Ovary (tissue), 9 donors: ENCODE measurements around the gene PIEZO1. TPM values are rescaled to one million over a fixed set of nuclear protein-coding genes. Genes with fewer than 3 reads are reported as not detected.

Experiments
- DNase-seq, 5 donors: peaks; one replicate each; pipeline ENCODE4 v3.0.0-alpha.2; 2019 to 2020
- H3K27ac ChIP-seq, 2 donors: fragments of 200-600 bp; one replicate each; pipeline versions ENCODE4 v1.5.1 to v1.8.0; 2019 to 2022
- H3K27me3 ChIP-seq: fragments of 200-600 bp; one replicate; pipeline ENCODE4 v1.8.0; 2022
- H3K36me3 ChIP-seq: fragments of 200-600 bp; sonication (generic); one replicate; pipeline ENCODE4 v1.5.1; 2019
- H3K4me1 ChIP-seq: one replicate; pipeline ENCODE4 v1.8.1; 2013; ENCODE audit warnings: mild to moderate bottlenecking, moderate library complexity; ENCODE audit not compliant: insufficient read depth
- H3K4me3 ChIP-seq: fragments of 200-600 bp; sonication (generic); one replicate; pipeline ENCODE4 v1.5.1; 2017
- H3K9me3 ChIP-seq, 2 donors: fragments of 200-600 bp in 1 of 2; sonication (generic) in 1 of 2; one replicate each; pipeline versions ENCODE4 v1.5.1 to v1.8.1; 2013 to 2019; ENCODE audit warnings: mild to moderate bottlenecking in 1 of 2, moderate library complexity in 1 of 2
- EP300 ChIP-seq: sonication (generic); formaldehyde crosslinking; IDR thresholded peaks from one replicate; pipeline ENCODE4 v1.6.1; 2017; ENCODE audit warnings: antibody characterized with exemption
- POLR2A ChIP-seq: fragments of 450-650 bp; IDR thresholded peaks from one replicate; pipeline ENCODE4 v1.6.1; 2017; ENCODE audit warnings: antibody characterized with exemption, mild to moderate bottlenecking, moderate library complexity
- WGBS, 3 donors: extraction: QIAGEN DNeasy Blood & Tissue Kit in 1 of 3; methylation state at CpG; one replicate each; pipeline versions ENCODE4 v1.1.5 to v1.1.7; 2013 to 2017; 5-methylcytosine and 5-hydroxymethylcytosine counted together
- intact Hi-C, 4 donors: fragments of 100-400 bp; cut with DNase I; formaldehyde crosslinking; loops; one replicate each; pipeline versions ENCODE4 v1.11.0 to v1.15.1; 2022 to 2023
- polyA plus RNA-seq, 2 donors: library from polyadenylated mRNA; stranded (reverse); fragments of 200-250 nt in 1 of 2; fragments of 350-450 nt in 1 of 2; fragmentation: Illumina TruSeq in 1 of 2; extraction: RNeasy Lipid Tissue Mini Kit (QIAGEN cat#74804) in 1 of 2; gene quantifications; one replicate each; pipeline ENCODE4 v1.2.3, GENCODE V29; 2013 to 2014
- total RNA-seq, 7 donors: library from RNA; depleted of rRNA in 2 of 7; stranded (reverse); fragments of >200 nt in 2 of 7; fragmentation: NEBNext Ultra II Directional in 3 of 7; extraction: Animal tissue kit (Norgen Biotek cat#: 25700) in 3 of 7; gene quantifications; one replicate each; pipeline versions ENCODE4 v1.1.0 to v1.2.4, GENCODE V29; 2016 to 2023
- TF ChIP-seq, protein P1 (sequence below), 3 donors: fragments of 450-650 bp in 2 of 3; fragments of 200-600 bp in 1 of 3; IDR thresholded peaks; one replicate each; pipeline versions ENCODE4 v1.5.1 to v1.8.0; 2016 to 2022; ENCODE audit warnings: antibody characterized with exemption in 3 of 3, mild to moderate bottlenecking in 1 of 3
- donor health status: DM: no; HTN: no; CAD: no; lungs with moderate emphysema.
- donor health status: DM: no; HTN: no; CAD: no.
- donor health status: Bipolar disorder and iron deficiency.
- donor health status: DM: yes; HTN: yes; CAD: no.
- donor health status: DM: no; HTN: no; CAD: no.
- donor health status: DM: yes; HTN: yes; CAD: no.

Gene PIEZO1
- total and polyA plus RNA-seq, 9 donors = 13.0 to 93.5 (median 49.1) TPM

DNA sequence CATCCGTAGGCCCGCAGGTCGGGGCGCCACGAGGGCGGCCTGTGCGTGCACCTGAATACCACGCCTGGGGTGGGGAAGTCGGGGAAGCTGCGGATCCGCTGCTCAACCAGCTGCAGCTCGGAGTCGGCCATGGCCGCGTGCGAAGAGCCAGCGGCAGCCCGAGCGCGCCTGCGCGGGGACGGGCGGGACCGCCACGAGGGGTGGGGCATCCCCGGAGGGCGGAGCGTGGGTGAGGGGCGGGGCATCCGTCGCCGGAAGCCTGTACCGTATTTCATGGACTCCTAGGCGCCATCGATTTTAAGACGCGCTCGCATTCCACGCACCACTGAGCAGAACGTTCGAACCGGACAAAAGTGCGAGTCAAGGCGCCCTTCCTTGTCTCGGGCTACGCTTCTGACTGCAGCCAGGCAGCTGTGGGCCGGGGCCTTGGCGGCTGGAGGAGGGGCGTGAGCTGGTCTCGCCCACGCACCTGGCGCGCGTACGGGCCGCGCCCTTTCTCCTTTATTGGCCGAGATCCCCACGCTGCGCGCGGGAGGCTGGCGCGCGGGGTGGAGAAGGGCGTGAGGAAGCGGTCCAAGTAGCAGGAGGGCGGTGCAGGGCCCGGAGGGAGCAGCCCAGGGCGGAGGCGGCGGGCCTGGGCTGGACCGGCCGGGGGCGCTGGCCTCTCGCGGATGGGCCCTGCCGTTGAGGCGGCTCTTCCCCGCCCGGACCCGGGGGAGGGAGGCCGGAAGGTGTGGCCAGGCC lies 26.9 kb upstream of the PIEZO1 start, which contains the start of gene APRT:
Gene APRT, minus strand, starts transcription at position 160 of the 744 bp plus-strand sequence. Its CDS starts 29 bp downstream, at position 131.
- TF ChIP-seq, protein P1, sequence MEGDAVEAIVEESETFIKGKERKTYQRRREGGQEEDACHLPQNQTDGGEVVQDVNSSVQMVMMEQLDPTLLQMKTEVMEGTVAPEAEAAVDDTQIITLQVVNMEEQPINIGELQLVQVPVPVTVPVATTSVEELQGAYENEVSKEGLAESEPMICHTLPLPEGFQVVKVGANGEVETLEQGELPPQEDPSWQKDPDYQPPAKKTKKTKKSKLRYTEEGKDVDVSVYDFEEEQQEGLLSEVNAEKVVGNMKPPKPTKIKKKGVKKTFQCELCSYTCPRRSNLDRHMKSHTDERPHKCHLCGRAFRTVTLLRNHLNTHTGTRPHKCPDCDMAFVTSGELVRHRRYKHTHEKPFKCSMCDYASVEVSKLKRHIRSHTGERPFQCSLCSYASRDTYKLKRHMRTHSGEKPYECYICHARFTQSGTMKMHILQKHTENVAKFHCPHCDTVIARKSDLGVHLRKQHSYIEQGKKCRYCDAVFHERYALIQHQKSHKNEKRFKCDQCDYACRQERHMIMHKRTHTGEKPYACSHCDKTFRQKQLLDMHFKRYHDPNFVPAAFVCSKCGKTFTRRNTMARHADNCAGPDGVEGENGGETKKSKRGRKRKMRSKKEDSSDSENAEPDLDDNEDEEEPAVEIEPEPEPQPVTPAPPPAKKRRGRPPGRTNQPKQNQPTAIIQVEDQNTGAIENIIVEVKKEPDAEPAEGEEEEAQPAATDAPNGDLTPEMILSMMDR (IDR thresholded peaks at IDR 0.05) = peak in 2 of 3 donors; percentile 37 to 55
- TF ChIP-seq EP300 (no peak), POLR2A (peak; percentile 73)

DNA sequence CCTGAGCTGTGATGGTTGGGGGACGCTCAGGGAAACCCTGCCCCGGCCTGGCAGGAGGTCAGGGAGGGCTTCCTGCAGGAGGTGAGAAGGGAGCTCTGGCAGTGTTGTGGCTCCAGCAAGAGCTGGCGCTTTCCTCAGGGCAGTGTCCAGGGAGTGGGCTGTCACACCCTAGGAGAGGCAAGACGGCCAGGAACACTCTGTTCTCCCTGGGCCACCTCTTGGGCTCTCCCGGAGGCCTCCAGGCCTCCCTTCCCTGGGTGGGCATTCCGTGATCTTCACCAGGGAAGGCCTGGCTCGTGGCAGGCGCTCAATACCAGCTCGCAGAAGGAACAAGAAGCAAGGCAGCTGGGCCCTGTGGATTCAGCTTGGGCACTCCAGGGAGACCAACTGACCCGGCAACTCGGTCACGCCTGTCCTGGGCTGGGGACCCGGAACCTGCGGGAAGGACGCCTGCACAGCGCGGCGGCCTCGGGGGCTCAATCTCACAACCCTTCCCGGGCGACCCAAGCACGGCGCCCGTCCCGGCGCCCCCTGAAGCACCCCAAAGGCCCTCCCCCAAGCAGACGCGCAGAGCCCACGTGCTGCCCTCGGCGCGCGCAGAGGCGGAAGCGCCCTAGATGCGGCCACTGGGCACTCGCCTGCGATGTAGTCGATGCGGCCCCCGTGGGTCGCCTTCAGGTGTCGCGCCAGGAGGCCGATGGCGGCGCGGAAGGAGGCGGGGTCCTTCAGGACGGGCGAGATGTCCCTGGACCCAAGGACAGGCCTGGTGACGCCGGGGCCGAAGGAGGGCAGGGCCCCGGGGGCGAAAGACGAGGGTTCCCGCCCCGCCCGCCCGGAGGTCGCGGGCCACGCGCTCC lies 26.1 kb upstream of the PIEZO1 start:
- Histone ChIP-seq H3K9me3 (no peaks in the 10 kb centered on the region), H3K4me1 (peaks cover 7% of the 10 kb centered on the region), H3K4me3 (peak overlapping the region; percentile 65), H3K27ac (peak overlapping the region; percentile 56 to 93), H3K36me3 (no peaks in the 10 kb centered on the region), H3K27me3 (no peaks in the 10 kb centered on the region)
- intact Hi-C loops = loop anchor here in 2 of 4 donors (1.0 to 5.0 kb wide), 2 partner anchors 8 to 46 kb away; partner anchors contain the start of genes CDT1 (in 1 of the 2), GALNS (in 1 of the 2) and TRAPPC2L (in 1 of the 2)
- DNase-seq = peak; percentile 82 to 91 (median 86)
- TF ChIP-seq EP300 (no peak), POLR2A (peak; percentile 88)
- TF ChIP-seq, protein P1 (IDR thresholded peaks at IDR 0.05) = no peak
- WGBS, 3 donors = 1% methylated on average over 43 to 65 of the region's 65 CpGs

More for the DNA sequence above, 26.9 kb upstream of the PIEZO1 start, which contains the start of gene APRT:
- H3K4me3 ChIP-seq = peak within 1 kb of the TSS; percentile 65
- H3K27ac ChIP-seq = peak within 1 kb of the TSS; percentile 93 to 95
- 0 to 1% (median 0%) methylated on average over 61 to 84 of the region's 84 CpGs for WGBS, 3 donors
- peaks cover 7% of the 10 kb centered on the region for H3K4me1 ChIP-seq
- H3K36me3 ChIP-seq = no peaks in the 10 kb centered on the region
- DNase-seq = peak; percentile 95 to 99 (median 97)
- H3K9me3 ChIP-seq = no peaks in the 10 kb centered on the region
- H3K27me3 ChIP-seq = no peaks in the 10 kb centered on the region
- intact Hi-C loops = loop anchor here in 2 of 4 donors (1.0 to 5.0 kb wide), 4 partner anchors 9 to 73 kb away; partner anchors contain the start of genes GALNS (in 2 of the 2), TRAPPC2L (in 2 of the 2) and CDT1 (in 1 of the 2)

DNA sequence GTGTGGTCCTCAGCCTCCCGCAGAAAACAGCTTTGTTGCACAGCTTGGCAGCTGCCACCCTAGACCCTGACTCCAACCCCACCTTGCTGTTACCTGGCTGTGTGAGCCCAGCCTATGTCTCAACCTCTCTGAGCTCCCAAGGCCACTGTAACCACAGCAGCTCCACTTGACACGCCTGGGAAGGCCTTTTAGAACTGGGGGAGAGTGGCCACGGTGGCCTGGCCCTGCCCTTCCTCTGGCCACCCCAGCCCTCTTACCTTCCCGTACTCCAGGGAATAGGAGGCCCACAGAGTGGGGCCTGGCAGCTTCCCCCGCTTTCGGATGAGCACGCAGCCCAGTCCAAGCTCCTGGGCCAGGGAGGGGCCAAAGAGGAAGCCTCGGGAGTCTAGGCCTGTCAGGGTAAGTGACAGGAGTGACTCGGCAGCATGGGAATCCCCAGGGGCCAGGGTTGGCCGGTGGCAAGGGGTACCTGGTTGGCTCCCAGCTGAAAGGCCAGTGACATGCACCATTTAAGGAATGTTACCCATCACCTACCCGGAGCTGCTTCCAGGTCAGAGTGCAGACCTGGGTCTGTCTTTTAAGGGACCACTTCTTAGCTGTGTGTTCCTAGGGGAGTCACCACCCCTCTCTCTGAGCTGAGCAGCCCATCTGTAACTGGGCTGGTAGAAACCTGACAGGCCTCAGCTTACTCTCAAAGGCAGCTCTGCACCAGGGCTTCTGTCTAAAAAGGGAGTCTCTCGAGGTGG lies 25.3 kb upstream of the PIEZO1 start:
- Histone ChIP-seq H3K4me3 (peak overlapping the region; percentile 65), H3K36me3 (no peaks in the 10 kb centered on the region), H3K27ac (peak overlapping the region in 1 of 2 donors; percentile 93), H3K27me3 (no peaks in the 10 kb centered on the region), H3K9me3 (no peaks in the 10 kb centered on the region), H3K4me1 (peaks cover 7% of the 10 kb centered on the region)
- TF ChIP-seq, protein P1 (IDR thresholded peaks at IDR 0.05) = no peak
- TF ChIP-seq EP300 = no peak
- TF ChIP-seq POLR2A = no peak
- no peak for DNase-seq
- intact Hi-C loops = loop anchor here in 1 of 4 donors (5.0 kb wide), 1 partner anchor 47 kb away; the partner anchor contains the start of genes GALNS and TRAPPC2L
- 17 to 18% (median 17%) methylated on average over 12 of the region's 12 CpGs for WGBS, 3 donors
